B cell (primary cell): ENCODE data around the gene DGKZ. TPM values are rescaled to one million over a fixed set of nuclear protein-coding genes. Genes with fewer than 3 reads are reported as not detected.

Source experiments
- ATAC-seq: fragments of 200-7000 bp; cut with Tn5 transposase; one replicate; pipeline ENCODE4 v1.10.0; 2021; ENCODE audit warnings: low read depth, mild to moderate bottlenecking, moderate number of reproducible peaks, moderate library complexity
- CTCF ChIA-PET: fragments of 350-600 bp; sonication (Branson Sonifier 250); formaldehyde crosslinking; loops from one replicate; lab custom pipeline; 2021; ENCODE audit warnings: antibody characterized with exemption, inconsistent platforms; lab: Charles Lee
- POLR2A ChIA-PET: fragments of 350-600 bp; sonication (Branson Sonifier 250); formaldehyde crosslinking; loops from one replicate; lab custom pipeline; 2021; ENCODE audit warnings: antibody characterized with exemption; lab: Charles Lee
- DNase-seq: peaks from one replicate; pipeline ENCODE4 v3.0.0; 2013
- H2AFZ ChIP-seq: 2 replicates; pipeline ENCODE4 v1.6.1; 2012; ENCODE audit warnings: mild to moderate bottlenecking, low read depth, low read length; ENCODE audit not compliant: insufficient read depth, poor library complexity, severe bottlenecking
- H3K27ac ChIP-seq, 2 donors: 1 replicate in 1 of 2; 2 replicates in 1 of 2; pipeline ENCODE4 v1.5.1; 2012 to 2013; ENCODE audit warnings: low read length in 2 of 2, mild to moderate bottlenecking in 2 of 2, moderate library complexity in 1 of 2
- H3K27me3 ChIP-seq, 4 experiments: fragments of 200-600 bp in 1 of 4; sonication (generic) in 1 of 4; replicated peaks in 1 of 4; 1 replicate in 2 of 4; 2 replicates in 2 of 4; pipeline versions ENCODE4 v1.6.1 to v1.7.0; 2013 to 2016; ENCODE audit warnings: low read length in 3 of 4, mild to moderate bottlenecking in 2 of 4, mixed read lengths in 1 of 4, moderate library complexity in 1 of 4; ENCODE audit not compliant: insufficient read depth in 4 of 4, control insufficient read depth in 3 of 4; ENCODE audit errors: control extremely low read depth in 1 of 4
- H3K36me3 ChIP-seq, 2 experiments: replicated peaks in 1 of 2; 1 replicate in 1 of 2; 2 replicates in 1 of 2; pipeline versions ENCODE4 v1.6.1 to v1.7.1; 2013; ENCODE audit warnings: low read length in 1 of 2; ENCODE audit not compliant: insufficient read depth in 2 of 2, control insufficient read depth in 1 of 2; ENCODE audit errors: control extremely low read depth in 1 of 2, extremely low read depth in 1 of 2
- H3K4me1 ChIP-seq, 2 donors: fragments of 200-600 bp in 1 of 2; sonication (generic) in 1 of 2; 1 replicate in 1 of 2; 2 replicates in 1 of 2; pipeline versions ENCODE4 v1.5.1 to v1.6.1; 2013 to 2017; ENCODE audit warnings: low read length in 2 of 2; ENCODE audit not compliant: control insufficient read depth in 2 of 2, insufficient read depth in 2 of 2
- H3K4me2 ChIP-seq: replicated peaks from 2 replicates; pipeline ENCODE3; 2012; ENCODE audit warnings: mild to moderate bottlenecking, low read depth, low read length; ENCODE audit not compliant: poor library complexity, severe bottlenecking
- H3K4me3 ChIP-seq, 5 experiments: fragments of 200-600 bp in 1 of 5; sonication (generic) in 1 of 5; 1 replicate in 3 of 5; 2 replicates in 2 of 5; pipeline versions ENCODE4 v1.5.1 to v1.7.0; 2011 to 2016; ENCODE audit warnings: low read length in 4 of 5, mild to moderate bottlenecking in 4 of 5, low read depth in 2 of 5, control low read depth in 1 of 5, moderate library complexity in 1 of 5; ENCODE audit not compliant: insufficient read depth in 1 of 5; ENCODE audit errors: control extremely low read depth in 1 of 5, extremely low read depth in 1 of 5
- H3K79me2 ChIP-seq: fragments of 200-600 bp; sonication (generic); one replicate; pipeline ENCODE4 v1.6.0; 2016; ENCODE audit warnings: low read length; ENCODE audit not compliant: control insufficient read depth, insufficient read depth
- H3K9ac ChIP-seq: fragments of 200-600 bp; sonication (generic); 2 replicates; pipeline ENCODE4 v1.6.1; 2017; ENCODE audit warnings: mild to moderate bottlenecking, low read length, moderate library complexity
- H3K9me3 ChIP-seq, 3 donors: one replicate each; pipeline versions ENCODE4 v1.6.1 to v1.7.1; 2013; ENCODE audit warnings: low read length in 2 of 3; ENCODE audit not compliant: control insufficient read depth in 2 of 3, insufficient read depth in 1 of 3; ENCODE audit errors: control extremely low read depth in 1 of 3
- H4K20me1 ChIP-seq: 2 replicates; pipeline ENCODE4 v1.6.0; 2012; ENCODE audit warnings: mild to moderate bottlenecking, low read length; ENCODE audit not compliant: insufficient read depth, control insufficient read depth, poor library complexity, severe bottlenecking
- H3K27ac Mint-ChIP-seq: one replicate; pipeline ENCODE4 v1.8.0; 2021; ENCODE audit warnings: mixed read lengths
- H3K27me3 Mint-ChIP-seq: one replicate; pipeline ENCODE4 v1.8.0; 2021; ENCODE audit warnings: mixed read lengths
- H3K4me1 Mint-ChIP-seq: one replicate; pipeline ENCODE4 v1.8.0; 2021; ENCODE audit warnings: mixed read lengths
- H3K4me3 Mint-ChIP-seq: one replicate; pipeline ENCODE4 v1.8.0; 2021; ENCODE audit warnings: mixed read lengths
- H3K9me3 Mint-ChIP-seq: one replicate; pipeline ENCODE4 v1.8.0; 2022; ENCODE audit warnings: mixed read lengths; ENCODE audit not compliant: insufficient read depth
- EZH2 ChIP-seq: IDR thresholded peaks from 2 replicates; pipeline ENCODE4 v1.6.1; 2012; ENCODE audit warnings: borderline replicate concordance, low read depth, mild to moderate bottlenecking, moderate library complexity, low read length; ENCODE audit not compliant: insufficient read depth, poor library complexity, severe bottlenecking
- WGBS: methylation state at CpG from one replicate; pipeline ENCODE4 v1.1.5; 2013; ENCODE audit warnings: missing lambda C conversion rate; ENCODE audit not compliant: insufficient coverage; 5-methylcytosine and 5-hydroxymethylcytosine counted together
- intact Hi-C: fragments of 100-400 bp; cut with micrococcal nuclease; formaldehyde crosslinking; loops from one replicate; pipeline ENCODE4 v1.10.0; 2022
- polyA plus RNA-seq: library from polyadenylated mRNA; depleted of rRNA; stranded (reverse); fragments of >200 nt; gene quantifications from 2 replicates; pipeline ENCODE4 v1.2.3, GENCODE V29; 2012
- small RNA-seq: library from RNA; depleted of rRNA; stranded (forward); fragments of <200 nt; gene quantifications from one replicate; pipeline ENCODE3, GENCODE V24; 2012; ENCODE audit warnings: low replicate concordance, low read depth; ENCODE audit not compliant: insufficient read length
- total RNA-seq, 2 donors: library from RNA; stranded (reverse); fragments of 120-200 nt in 1 of 2; gene quantifications; 1 replicate in 1 of 2; 2 replicates in 1 of 2; pipeline versions ENCODE4 v1.2.3 to v1.2.4, GENCODE V29; 2013 to 2022
- TF ChIP-seq, protein P1 (sequence below): fragments of 200-600 bp; IDR thresholded peaks from one replicate; pipeline ENCODE4 v1.8.0; 2022; ENCODE audit warnings: antibody characterized with exemption, mild to moderate bottlenecking

Gene DGKZ
- total and polyA plus RNA-seq, 2 donors (not counting 1 experiment from before 2014, with no cell fraction given): 56.6 to 79.5 TPM

DNA sequence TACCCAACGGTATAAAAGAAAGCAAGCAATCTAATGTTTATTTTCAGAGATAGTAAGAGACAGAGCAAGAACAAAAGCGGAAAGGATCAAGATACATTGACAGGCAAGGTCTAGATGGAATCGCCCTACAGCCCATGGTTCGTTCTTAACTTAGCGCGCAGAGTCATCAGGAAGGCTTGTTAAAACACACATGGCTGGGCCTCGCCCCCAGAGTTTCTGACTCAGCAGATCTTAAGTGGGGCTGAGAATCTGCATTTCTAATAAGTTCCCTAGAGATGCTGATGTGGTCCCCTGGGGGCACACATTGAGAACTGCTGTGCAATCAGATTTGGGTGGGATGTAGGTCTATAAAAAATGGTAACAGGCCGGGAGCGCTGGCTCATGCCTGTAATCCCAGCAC, 80.1 kb downstream of the DGKZ start:
- intact Hi-C loops: no loop called here
- TF ChIP-seq EZH2: no peak
- TF ChIP-seq, protein P1, sequence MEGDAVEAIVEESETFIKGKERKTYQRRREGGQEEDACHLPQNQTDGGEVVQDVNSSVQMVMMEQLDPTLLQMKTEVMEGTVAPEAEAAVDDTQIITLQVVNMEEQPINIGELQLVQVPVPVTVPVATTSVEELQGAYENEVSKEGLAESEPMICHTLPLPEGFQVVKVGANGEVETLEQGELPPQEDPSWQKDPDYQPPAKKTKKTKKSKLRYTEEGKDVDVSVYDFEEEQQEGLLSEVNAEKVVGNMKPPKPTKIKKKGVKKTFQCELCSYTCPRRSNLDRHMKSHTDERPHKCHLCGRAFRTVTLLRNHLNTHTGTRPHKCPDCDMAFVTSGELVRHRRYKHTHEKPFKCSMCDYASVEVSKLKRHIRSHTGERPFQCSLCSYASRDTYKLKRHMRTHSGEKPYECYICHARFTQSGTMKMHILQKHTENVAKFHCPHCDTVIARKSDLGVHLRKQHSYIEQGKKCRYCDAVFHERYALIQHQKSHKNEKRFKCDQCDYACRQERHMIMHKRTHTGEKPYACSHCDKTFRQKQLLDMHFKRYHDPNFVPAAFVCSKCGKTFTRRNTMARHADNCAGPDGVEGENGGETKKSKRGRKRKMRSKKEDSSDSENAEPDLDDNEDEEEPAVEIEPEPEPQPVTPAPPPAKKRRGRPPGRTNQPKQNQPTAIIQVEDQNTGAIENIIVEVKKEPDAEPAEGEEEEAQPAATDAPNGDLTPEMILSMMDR: no peak
- ChIA-PET CTCF (no interaction called here), POLR2A (no interaction called here)
- Mint-ChIP-seq H3K4me3 (no peak overlapping the region), H3K4me1 (no peaks in the 10 kb centered on the region), H3K27me3 (no peaks in the 10 kb centered on the region), H3K9me3 (no peaks in the 10 kb centered on the region), H3K27ac (no peak overlapping the region)
- H3K9ac ChIP-seq: no peak overlapping the region
- no peak overlapping the region for H2AFZ ChIP-seq
- peaks cover 4% of the 10 kb centered on the region for H4K20me1 ChIP-seq
- ATAC-seq (no peak), DNase-seq (no peak)
- H3K79me2 ChIP-seq: no peaks in the 10 kb centered on the region
- no peaks in the 10 kb centered on the region for H3K9me3 ChIP-seq
- H3K27ac ChIP-seq: no peak overlapping the region
- H3K36me3 ChIP-seq: peaks cover 0 to 40% of the 10 kb centered on the region in 2 experiments
- 95% methylated on average over 9 of the region's 9 CpGs for WGBS
- no peak overlapping the region for H3K4me2 ChIP-seq
- no peaks in the 10 kb centered on the region for H3K4me1 ChIP-seq
- H3K27me3 ChIP-seq: no peaks in the 10 kb centered on the region
- H3K4me3 ChIP-seq: no peak overlapping the region

DNA sequence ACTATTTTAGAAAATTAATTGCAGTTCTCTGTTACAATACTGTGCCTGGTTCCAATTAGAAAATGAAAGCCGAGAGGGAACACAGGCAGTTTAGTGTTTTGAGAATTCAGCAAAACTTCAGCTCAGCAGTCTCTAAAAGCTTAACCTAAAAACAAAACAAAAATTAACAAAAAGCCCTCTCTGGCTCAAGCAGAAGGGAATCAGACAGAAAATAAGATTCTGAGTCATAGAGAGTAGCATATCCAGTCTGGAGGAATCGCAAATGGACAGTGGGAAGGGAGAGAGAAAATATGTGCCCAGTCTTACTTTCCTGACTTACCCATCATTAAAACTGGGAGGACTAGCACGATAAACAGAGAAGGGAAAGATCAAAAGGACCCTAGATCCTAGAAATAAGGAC, 82.5 kb downstream of the DGKZ start:
- no peak overlapping the region for H3K4me2 ChIP-seq
- H3K79me2 ChIP-seq: no peaks in the 10 kb centered on the region
- H3K27ac Mint-ChIP-seq: no peak overlapping the region
- H3K36me3 ChIP-seq: peaks cover 0 to 50% of the 10 kb centered on the region in 2 experiments
- ChIA-PET CTCF (no interaction called here), POLR2A (no interaction called here)
- no peaks in the 10 kb centered on the region for H3K27me3 Mint-ChIP-seq
- H3K27me3 ChIP-seq: no peaks in the 10 kb centered on the region
- WGBS: no CpG with 5 or more reads among the region's 3 CpGs
- H3K9me3 Mint-ChIP-seq: no peaks in the 10 kb centered on the region
- TF ChIP-seq, protein P1: no peak
- ATAC-seq (no peak), DNase-seq (no peak)
- H3K4me3 Mint-ChIP-seq: no peak overlapping the region
- H2AFZ ChIP-seq: no peak overlapping the region
- H3K9me3 ChIP-seq: no peaks in the 10 kb centered on the region
- no peaks in the 10 kb centered on the region for H3K4me1 Mint-ChIP-seq
- H4K20me1 ChIP-seq: peaks cover 5% of the 10 kb centered on the region
- no peak overlapping the region for H3K27ac ChIP-seq
- no peak overlapping the region for H3K9ac ChIP-seq
- no peaks in the 10 kb centered on the region for H3K4me1 ChIP-seq
- intact Hi-C loops: no loop called here
- H3K4me3 ChIP-seq: no peak overlapping the region

Small RNA genes lying within 50 kb of the gene (small RNA-seq; reads per million reads assigned to genes)
- not detected for gene MIR4688

Other genes with a start within 250 kb of the DGKZ start
- gene PHF21A, start 226.0 kb upstream of the DGKZ start, total RNA-seq: 96.4 and 103 TPM in 2 replicates
- gene PHF21A, start 226.0 kb upstream of the DGKZ start, polyA plus RNA-seq: 41.9 and 75.6 TPM in 2 replicates
- gene CREB3L1, start 69.8 kb upstream of the DGKZ start, total RNA-seq: not detected in 2 replicates
- gene CREB3L1, start 69.8 kb upstream of the DGKZ start, polyA plus RNA-seq: 0.09 TPM in 1 of 2 replicates, not detected in the other
- gene MDK, start 34.2 kb downstream of the DGKZ start, total RNA-seq: 2.6 and 2.9 TPM in 2 replicates
- gene MDK, start 34.2 kb downstream of the DGKZ start, polyA plus RNA-seq: 1.2 and 1.5 TPM in 2 replicates
- gene CHRM4, start 44.3 kb downstream of the DGKZ start, total RNA-seq: 0.49 TPM in 1 of 2 replicates, not detected in the other
- gene CHRM4, start 44.3 kb downstream of the DGKZ start, polyA plus RNA-seq: 1.4 and 2.7 TPM in 2 replicates
- gene AMBRA1, start 246.6 kb downstream of the DGKZ start, total RNA-seq: 36.1 and 47.4 TPM in 2 replicates
- 13.8 and 16.8 TPM in 2 replicates for gene AMBRA1, start 246.6 kb downstream of the DGKZ start, polyA plus RNA-seq